Subcutaneous abdominal adipose tissue (tissue), 5 donors: Measurements from ENCODE around the gene LGI4.

Experiments
- H3K27ac ChIP-seq: one replicate; pipeline ENCODE4 v1.7.0; 2013; ENCODE audit warnings: low read depth, mild to moderate bottlenecking, inconsistent platforms, low read length, moderate library complexity
- H3K27me3 ChIP-seq, 5 donors: one replicate each; pipeline ENCODE4 v1.7.0; 2013; ENCODE audit warnings: low read length in 5 of 5, inconsistent platforms in 1 of 5; ENCODE audit not compliant: control insufficient read depth in 5 of 5, insufficient read depth in 4 of 5
- H3K36me3 ChIP-seq, 5 donors: one replicate each; pipeline ENCODE4 v1.7.0; 2013; ENCODE audit warnings: low read length in 5 of 5; ENCODE audit not compliant: control insufficient read depth in 5 of 5, insufficient read depth in 5 of 5
- H3K4me1 ChIP-seq, 5 donors: one replicate each; pipeline ENCODE4 v1.7.0; 2013; ENCODE audit warnings: low read length in 5 of 5, mild to moderate bottlenecking in 3 of 5, moderate library complexity in 1 of 5; ENCODE audit not compliant: control insufficient read depth in 5 of 5, insufficient read depth in 5 of 5
- H3K4me3 ChIP-seq, 5 donors: one replicate each; pipeline ENCODE4 v1.7.0; 2013; ENCODE audit warnings: low read length in 5 of 5, low read depth in 1 of 5
- H3K9ac ChIP-seq, 5 donors: one replicate each; pipeline ENCODE4 v1.7.0; 2013; ENCODE audit warnings: low read length in 5 of 5, mild to moderate bottlenecking in 4 of 5, moderate library complexity in 3 of 5
- H3K9me3 ChIP-seq, 5 donors: one replicate each; pipeline ENCODE4 v1.7.0; 2013; ENCODE audit warnings: low read length in 5 of 5; ENCODE audit not compliant: control insufficient read depth in 5 of 5
- donor health status: healthy.
- donor health status: healthy.
- donor health status: healthy.
- donor health status: healthy.
- donor health status: healthy.

Gene LGI4

DNA sequence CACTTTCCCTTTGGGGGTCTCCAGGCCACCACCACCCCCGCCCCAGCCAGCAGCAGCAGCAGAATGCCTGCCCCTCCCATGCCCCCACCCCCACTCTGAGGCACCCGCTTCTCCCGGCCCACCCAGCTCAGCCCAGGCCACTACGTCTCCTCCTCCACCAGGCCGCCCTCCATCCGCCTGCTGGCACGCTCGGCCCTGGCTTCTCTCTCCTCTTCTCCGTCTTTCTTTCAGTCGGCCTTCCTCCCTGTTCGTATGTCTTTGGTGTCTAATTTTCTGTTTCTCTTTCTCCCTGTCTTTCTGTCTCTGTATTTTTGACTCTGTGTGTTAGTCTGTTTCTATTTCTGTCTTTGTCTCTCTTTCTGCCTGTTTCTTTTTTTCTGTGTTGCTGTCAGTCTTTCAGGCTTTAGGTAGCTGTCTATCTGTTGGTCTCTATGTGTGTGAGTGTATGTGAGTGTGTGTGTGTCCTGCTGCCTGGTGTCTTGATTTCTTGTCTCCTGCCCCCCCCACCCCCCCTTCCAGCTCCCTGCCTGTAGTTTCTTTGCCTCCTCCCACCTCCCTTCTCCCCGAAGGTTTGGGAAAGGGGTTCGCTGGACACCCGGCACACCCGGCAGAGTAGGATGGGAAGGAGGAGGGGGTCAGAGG, at the start of gene LGI4:
LGI4 (minus strand) TSS at position 459 of the 642 bp plus-strand sequence; CDS start at position 80, 379 bp downstream.
- Histone ChIP-seq H3K36me3 (peaks cover 0 to 2% (median 0%) of the 10 kb centered on the region in 5 donors), H3K4me1 (peaks cover 6 to 42% (median 32%) of the 10 kb centered on the region in 5 donors), H3K27ac (no peak within 1 kb of the TSS), H3K27me3 (no peaks in the 10 kb centered on the region), H3K9ac (peak within 1 kb of the TSS in 2 of 5 donors; percentile 30 to 56), H3K4me3 (peak within 1 kb of the TSS in 3 of 5 donors; percentile 45 to 53 (median 52)), H3K9me3 (no peaks in the 10 kb centered on the region)

DNA sequence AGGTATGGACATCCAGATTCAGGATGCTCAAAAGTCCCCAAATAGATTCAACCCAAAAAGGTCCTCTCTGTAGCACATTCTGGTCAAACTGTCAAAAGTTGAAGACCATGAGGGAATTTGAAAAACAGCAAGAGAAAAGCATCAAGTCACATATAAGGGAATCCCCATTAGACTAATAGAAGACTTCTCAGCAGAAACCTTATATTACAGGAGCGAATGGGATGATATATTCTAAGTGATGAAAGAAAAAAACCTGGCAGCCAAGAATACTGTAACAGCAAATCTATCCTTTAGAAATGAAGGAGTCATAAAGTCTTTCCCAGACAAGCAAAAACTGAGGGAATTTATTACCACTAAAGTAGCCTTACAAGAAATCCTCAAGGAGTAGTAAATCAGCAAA, 49.4 kb upstream of the LGI4 start:
- Histone ChIP-seq H3K4me3 (no peak overlapping the region), H3K4me1 (no peaks in the 10 kb centered on the region), H3K9me3 (peaks cover 0 to 9% (median 5%) of the 10 kb centered on the region in 5 donors), H3K9ac (no peak overlapping the region), H3K36me3 (no peaks in the 10 kb centered on the region), H3K27ac (no peak overlapping the region), H3K27me3 (no peaks in the 10 kb centered on the region)

DNA sequence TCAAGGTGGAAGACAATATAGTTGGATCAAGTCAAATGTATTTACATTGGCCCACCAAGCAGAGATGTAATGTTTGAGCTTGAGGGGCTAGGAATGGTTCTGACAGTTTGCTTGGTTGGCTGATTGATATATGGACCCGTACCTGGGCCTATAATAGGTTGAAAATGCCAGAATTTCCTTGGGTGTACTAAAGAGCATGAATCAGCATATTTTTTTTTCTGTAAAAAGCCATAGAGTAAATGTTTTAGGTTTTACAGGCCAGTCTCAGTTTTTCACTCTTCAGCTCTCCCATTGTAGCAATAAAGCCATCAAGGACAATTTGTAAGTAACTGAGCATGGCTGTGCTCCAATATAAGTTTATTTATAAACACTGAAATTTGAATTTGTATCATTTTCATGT, 46.5 kb upstream of the LGI4 start:
- peaks cover 0 to 8% (median 2%) of the 10 kb centered on the region in 5 donors for H3K4me1 ChIP-seq
- H3K36me3 ChIP-seq = no peaks in the 10 kb centered on the region
- peaks cover 0 to 9% (median 3%) of the 10 kb centered on the region in 5 donors for H3K9me3 ChIP-seq
- H3K9ac ChIP-seq = no peak overlapping the region
- H3K27ac ChIP-seq = no peak overlapping the region
- H3K4me3 ChIP-seq = no peak overlapping the region
- H3K27me3 ChIP-seq = no peaks in the 10 kb centered on the region

DNA sequence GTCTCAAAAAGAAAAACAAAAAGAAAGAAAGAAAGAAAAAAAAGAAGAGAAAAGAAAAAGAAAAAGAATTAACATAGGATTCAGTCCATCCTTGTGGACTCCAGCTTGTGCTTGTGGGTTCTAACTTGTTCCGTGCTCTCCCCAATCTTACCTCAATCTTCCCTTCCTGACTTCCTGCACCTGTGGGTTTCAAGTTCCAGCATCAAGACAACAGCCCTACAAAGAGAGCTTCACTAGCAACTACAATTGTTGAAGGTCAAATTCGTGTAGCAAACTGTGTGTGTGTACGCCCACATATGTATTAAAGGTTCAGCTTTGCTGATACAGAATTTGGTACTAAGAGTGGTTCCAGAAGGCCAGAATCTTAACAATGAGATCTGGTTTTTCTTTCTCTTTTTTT, 45.0 kb upstream of the LGI4 start:
- no peak overlapping the region for H3K27ac ChIP-seq
- H3K9me3 ChIP-seq = peaks cover 0 to 9% (median 3%) of the 10 kb centered on the region in 5 donors
- no peak overlapping the region for H3K4me3 ChIP-seq
- no peaks in the 10 kb centered on the region for H3K27me3 ChIP-seq
- H3K4me1 ChIP-seq = peaks cover 0 to 20% (median 2%) of the 10 kb centered on the region in 5 donors
- no peak overlapping the region for H3K9ac ChIP-seq
- H3K36me3 ChIP-seq = no peaks in the 10 kb centered on the region

DNA sequence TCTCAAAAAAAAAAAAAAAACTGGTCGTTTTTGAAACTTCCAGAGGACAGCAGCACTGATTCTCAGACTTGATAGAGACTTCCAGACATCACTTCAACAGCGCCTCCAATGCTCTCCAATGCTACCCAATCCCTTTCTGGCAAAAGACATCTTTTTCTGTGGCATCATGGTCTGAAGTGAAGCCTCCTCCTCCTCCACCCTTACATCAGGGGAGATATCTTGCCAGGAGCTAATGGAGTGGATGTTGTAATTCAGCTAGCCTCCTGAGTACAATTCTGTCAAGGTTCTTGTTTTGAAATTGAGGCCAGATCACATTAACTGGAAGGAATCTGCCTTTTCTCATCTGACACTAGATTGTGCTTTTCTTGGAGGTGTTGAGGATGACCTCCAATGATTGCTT, 43.8 kb upstream of the LGI4 start:
- H3K4me1 ChIP-seq = peaks cover 0 to 20% (median 2%) of the 10 kb centered on the region in 5 donors
- H3K9ac ChIP-seq = no peak overlapping the region
- peaks cover 0 to 4% (median 0%) of the 10 kb centered on the region in 5 donors for H3K9me3 ChIP-seq
- no peaks in the 10 kb centered on the region for H3K36me3 ChIP-seq
- H3K4me3 ChIP-seq = no peak overlapping the region
- H3K27me3 ChIP-seq = no peaks in the 10 kb centered on the region
- H3K27ac ChIP-seq = no peak overlapping the region

DNA sequence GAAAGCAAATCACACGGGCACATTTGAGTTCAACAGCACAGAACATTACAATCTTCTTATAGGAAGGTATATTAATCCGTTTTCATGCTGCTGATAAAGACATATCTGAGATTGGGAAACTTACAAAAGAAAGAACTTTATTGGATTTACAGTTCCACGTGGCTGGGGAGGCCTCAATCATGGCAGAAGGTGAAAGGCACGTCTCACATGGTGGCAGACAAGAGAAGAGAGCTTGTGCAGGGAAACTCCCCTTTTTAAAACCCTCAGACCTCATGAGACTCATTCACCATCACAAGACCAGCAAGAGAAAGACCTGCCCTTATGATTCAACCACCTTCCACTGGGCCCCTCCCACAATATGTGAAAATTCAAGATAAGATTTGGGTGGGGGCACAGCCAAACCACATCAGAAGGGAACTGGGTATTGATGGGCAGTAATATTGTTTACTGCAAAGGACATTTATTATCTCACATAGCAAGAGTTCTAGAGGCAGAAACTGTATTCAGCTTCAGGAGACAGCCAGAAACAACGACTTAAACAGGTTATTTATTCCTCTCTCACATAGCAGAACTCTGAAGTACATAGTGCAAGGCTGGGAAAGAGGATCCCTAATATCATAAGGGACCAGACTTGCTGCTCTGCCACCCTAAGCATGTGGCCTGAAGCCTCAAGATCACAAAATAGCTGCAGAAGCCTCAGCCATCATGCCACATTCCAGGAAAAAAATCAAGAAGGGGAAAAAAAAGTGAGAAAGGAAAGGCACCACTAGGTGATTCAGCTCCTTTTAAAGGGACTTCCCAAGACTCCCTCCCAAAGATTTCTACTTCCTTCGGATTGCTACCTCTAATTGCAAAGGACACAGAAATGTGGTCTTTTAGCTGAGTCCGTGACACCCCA, 42.8 kb upstream of the LGI4 start:
- Histone ChIP-seq H3K36me3 (no peaks in the 10 kb centered on the region), H3K9me3 (peaks cover 0 to 2% (median 0%) of the 10 kb centered on the region in 5 donors), H3K4me3 (no peak overlapping the region), H3K9ac (no peak overlapping the region), H3K4me1 (peaks cover 0 to 20% (median 3%) of the 10 kb centered on the region in 5 donors), H3K27ac (no peak overlapping the region), H3K27me3 (no peaks in the 10 kb centered on the region)

DNA sequence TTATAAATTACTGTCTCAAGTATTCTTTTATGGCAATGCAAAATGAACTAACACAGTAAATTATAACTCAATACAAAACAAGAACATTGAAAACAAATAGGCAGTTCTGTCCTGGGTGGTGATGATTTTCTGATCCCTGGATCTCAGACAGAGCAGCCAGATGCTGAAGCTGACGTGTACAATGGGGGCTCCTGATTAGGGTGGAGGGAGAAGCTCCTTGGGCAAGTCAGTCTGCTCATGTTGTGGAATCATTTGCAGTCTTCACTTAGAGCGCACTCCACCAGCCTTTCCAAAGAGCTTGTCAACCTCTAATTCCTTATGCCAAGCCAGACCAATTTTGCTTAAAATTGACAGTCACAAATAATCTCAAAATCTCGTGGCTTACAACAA, 41.3 kb upstream of the LGI4 start:
- Histone ChIP-seq H3K4me1 (peaks cover 0 to 20% (median 14%) of the 10 kb centered on the region in 5 donors), H3K27me3 (no peaks in the 10 kb centered on the region), H3K9ac (no peak overlapping the region), H3K27ac (no peak overlapping the region), H3K4me3 (peak overlapping the region in 1 of 5 donors; percentile 28), H3K36me3 (no peaks in the 10 kb centered on the region), H3K9me3 (no peaks in the 10 kb centered on the region)

DNA sequence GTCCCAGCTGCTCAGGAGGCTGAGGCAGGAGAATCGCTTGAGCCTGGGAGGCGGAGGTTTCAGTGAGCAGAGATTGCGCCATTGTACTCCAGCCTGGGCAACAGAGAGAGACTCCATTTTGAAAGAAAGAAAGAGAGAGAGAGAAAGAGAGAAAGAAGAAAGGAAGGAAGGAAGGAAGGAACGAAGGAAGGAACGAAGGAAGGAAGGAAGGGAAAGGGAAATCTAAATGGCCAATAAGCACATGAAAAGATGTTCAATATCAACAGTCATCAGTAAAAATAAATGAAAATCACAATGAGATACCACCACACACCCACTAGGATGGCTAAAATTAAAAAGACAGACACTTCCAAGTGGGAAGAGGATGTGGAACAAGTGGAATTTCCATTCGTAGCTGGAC, 39.4 kb upstream of the LGI4 start:
- Histone ChIP-seq H3K9ac (no peak overlapping the region), H3K4me3 (no peak overlapping the region), H3K4me1 (peaks cover 0 to 29% (median 18%) of the 10 kb centered on the region in 5 donors), H3K27ac (no peak overlapping the region), H3K27me3 (no peaks in the 10 kb centered on the region), H3K9me3 (no peaks in the 10 kb centered on the region), H3K36me3 (peaks cover 0 to 9% (median 5%) of the 10 kb centered on the region in 5 donors)

DNA sequence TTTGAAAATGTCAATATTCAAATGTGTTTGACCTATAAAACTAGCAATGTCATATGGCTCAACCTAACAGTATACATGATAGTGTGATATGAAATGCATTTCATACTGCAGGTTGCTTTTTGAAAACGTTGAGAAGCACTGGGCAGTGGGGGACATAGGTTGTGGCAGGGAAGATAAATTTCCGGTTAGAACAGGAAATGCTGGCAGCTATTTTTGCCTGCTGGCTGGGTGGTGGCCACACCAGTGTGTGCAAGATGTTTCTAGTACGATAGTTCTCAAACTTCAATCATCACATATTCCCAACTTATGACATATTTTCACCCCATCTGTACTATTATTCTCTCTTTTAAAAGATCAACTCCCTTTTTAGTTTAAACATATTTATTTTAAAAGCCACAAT, 36.9 kb upstream of the LGI4 start:
- Histone ChIP-seq H3K27me3 (no peaks in the 10 kb centered on the region), H3K9me3 (peaks cover 0 to 1% (median under 1%) of the 10 kb centered on the region in 5 donors), H3K4me1 (peaks cover 0 to 23% (median 20%) of the 10 kb centered on the region in 5 donors), H3K27ac (no peak overlapping the region), H3K36me3 (peaks cover 0 to 20% (median 14%) of the 10 kb centered on the region in 5 donors), H3K4me3 (no peak overlapping the region), H3K9ac (no peak overlapping the region)
